ENCODE measurements around the gene BRDT.

BRDT gene

DNA sequence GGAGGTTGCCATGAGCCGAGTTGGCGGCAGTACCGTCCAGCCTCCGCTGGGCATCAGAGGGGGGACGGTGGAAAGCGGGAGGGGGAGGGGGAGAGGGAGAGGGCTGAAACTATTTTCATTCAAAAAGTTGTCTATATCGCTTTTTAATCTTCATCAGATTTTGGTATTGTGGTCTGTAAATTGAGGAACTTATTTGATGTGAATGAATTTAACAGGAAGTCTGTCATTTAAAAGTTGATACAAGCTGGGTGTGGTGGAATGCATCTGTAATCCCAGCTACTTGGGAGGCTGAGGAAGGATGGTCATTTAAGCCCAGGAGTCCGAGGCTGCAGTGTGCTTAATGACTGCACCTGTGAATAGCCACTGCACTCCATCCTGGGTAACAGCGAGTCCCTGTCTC lies 77.6 kb downstream of the BRDT start:
- Histone ChIP-seq H3K27ac (no peak overlapping the region), H3K27me3 (ENCODE audit: insufficient read depth, low read depth, severe bottlenecking) (no peaks in the 10 kb centered on the region), H3K9me3 (ENCODE audit: severe bottlenecking) (no peaks in the 10 kb centered on the region), H3K36me3 (no peaks in the 10 kb centered on the region), H3K4me3 (ENCODE audit: low read depth, low read length) (no peak overlapping the region)
- no peak for DNase-seq
- TF ChIP-seq, protein P1, sequence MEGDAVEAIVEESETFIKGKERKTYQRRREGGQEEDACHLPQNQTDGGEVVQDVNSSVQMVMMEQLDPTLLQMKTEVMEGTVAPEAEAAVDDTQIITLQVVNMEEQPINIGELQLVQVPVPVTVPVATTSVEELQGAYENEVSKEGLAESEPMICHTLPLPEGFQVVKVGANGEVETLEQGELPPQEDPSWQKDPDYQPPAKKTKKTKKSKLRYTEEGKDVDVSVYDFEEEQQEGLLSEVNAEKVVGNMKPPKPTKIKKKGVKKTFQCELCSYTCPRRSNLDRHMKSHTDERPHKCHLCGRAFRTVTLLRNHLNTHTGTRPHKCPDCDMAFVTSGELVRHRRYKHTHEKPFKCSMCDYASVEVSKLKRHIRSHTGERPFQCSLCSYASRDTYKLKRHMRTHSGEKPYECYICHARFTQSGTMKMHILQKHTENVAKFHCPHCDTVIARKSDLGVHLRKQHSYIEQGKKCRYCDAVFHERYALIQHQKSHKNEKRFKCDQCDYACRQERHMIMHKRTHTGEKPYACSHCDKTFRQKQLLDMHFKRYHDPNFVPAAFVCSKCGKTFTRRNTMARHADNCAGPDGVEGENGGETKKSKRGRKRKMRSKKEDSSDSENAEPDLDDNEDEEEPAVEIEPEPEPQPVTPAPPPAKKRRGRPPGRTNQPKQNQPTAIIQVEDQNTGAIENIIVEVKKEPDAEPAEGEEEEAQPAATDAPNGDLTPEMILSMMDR (IDR thresholded peaks at IDR 0.05; ENCODE audit: low read depth, low read length) = no peak

DNA sequence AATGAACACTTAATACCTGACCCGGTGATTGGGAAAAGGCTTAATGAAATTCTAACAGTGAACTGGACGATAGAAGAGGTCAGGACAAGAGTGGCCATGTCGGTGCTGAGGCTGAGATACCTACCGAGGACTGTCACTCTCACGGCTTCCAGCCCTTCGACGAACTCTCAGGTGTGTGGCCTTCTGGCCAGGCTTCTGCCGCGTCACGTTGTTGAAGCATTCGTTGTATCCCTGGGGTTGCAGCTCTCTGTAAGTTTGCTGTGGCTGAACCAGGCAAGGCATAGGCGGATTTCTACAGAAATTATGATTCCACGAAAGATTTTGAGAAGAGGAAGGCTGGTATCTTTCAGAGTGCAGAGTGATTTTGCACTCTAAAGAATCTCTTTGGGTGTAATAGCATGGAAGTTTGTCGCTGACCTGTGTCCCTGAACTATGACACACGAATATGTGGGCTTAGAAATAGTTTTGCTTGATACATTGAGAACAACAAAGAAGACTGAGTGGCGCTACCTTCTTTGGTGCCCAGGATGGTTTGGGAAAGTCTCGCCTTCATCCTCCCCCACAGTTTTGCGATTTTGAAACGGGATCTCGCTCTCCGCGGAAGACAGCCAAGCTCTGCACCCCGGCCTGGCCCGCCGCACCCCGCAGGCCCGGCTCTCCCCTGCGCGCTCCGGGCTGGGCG lies 80.2 kb downstream of the BRDT start:
- H3K27ac ChIP-seq = no peak overlapping the region
- H3K36me3 ChIP-seq = no peaks in the 10 kb centered on the region
- H3K4me3 ChIP-seq (ENCODE audit: low read depth, low read length) = peak overlapping the region; percentile 65
- no peaks in the 10 kb centered on the region for H3K9me3 ChIP-seq (ENCODE audit: severe bottlenecking)
- TF ChIP-seq, protein P1 (IDR thresholded peaks at IDR 0.05; ENCODE audit: low read depth, low read length) = no peak
- DNase-seq = no peak
- H3K27me3 ChIP-seq (ENCODE audit: insufficient read depth, low read depth, severe bottlenecking) = no peaks in the 10 kb centered on the region

DNA sequence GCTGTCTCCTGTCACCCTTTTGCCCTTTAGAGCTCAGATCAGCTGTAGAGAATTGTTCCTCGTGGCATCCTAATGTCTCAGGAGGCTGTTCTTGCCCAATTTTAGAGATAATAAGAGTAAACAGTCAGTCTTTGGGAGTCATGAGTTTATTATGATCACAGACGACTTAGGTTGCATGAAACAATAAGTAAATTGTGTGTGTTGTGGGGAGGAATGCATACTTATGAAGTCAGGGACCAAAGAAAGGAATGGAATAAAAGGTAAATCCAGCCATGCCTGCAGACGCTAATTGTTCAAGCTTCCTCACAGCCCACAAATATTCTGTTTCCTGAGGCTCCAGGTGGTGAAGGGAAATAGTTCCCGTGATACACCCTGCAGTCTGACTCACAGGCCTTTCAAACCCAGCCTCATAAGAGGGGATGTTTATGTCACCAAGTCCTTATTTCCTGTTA lies 81.5 kb downstream of the BRDT start:
- no peaks in the 10 kb centered on the region for H3K27me3 ChIP-seq (ENCODE audit: insufficient read depth, low read depth, severe bottlenecking)
- H3K4me3 ChIP-seq (ENCODE audit: low read depth, low read length) = peak overlapping the region; percentile 65
- TF ChIP-seq, protein P1 (IDR thresholded peaks at IDR 0.05; ENCODE audit: low read depth, low read length) = no peak
- no peaks in the 10 kb centered on the region for H3K36me3 ChIP-seq
- H3K9me3 ChIP-seq (ENCODE audit: severe bottlenecking) = no peaks in the 10 kb centered on the region
- DNase-seq = no peak
- H3K27ac ChIP-seq = no peak overlapping the region

GRCh38 chr1:92031281-92032110 lies 82.3 kb downstream of the BRDT start:
- Histone ChIP-seq H3K36me3 (no peaks in the 10 kb centered on the region), H3K9me3 (ENCODE audit: severe bottlenecking) (no peaks in the 10 kb centered on the region), H3K27me3 (ENCODE audit: insufficient read depth, low read depth, severe bottlenecking) (no peaks in the 10 kb centered on the region), H3K4me3 (ENCODE audit: low read depth, low read length) (no peak overlapping the region), H3K27ac (no peak overlapping the region)
- TF ChIP-seq, protein P1 (IDR thresholded peaks at IDR 0.05; ENCODE audit: low read depth, low read length) = no peak
- no peak for DNase-seq

- Histone ChIP-seq H3K9me3 (ENCODE audit: severe bottlenecking) (no peaks in the 10 kb centered on the region), H3K27ac (no peak overlapping the region), H3K27me3 (ENCODE audit: insufficient read depth, low read depth, severe bottlenecking) (no peaks in the 10 kb centered on the region), H3K36me3 (no peaks in the 10 kb centered on the region), H3K4me3 (ENCODE audit: low read depth, low read length) (no peak overlapping the region)
- TF ChIP-seq, protein P1 (IDR thresholded peaks at IDR 0.05; ENCODE audit: low read depth, low read length) = no peak
- DNase-seq = no peak
These were observed 88.2 kb downstream of the BRDT start for GRCh38 chr1:92037400-92037799.
